Pancreas (tissue), 10 donors: Measurements from ENCODE around the gene KCNQ4. TPM values are rescaled to one million over a fixed set of nuclear protein-coding genes. Genes with fewer than 3 reads are reported as not detected.
A peak's percentile ranks its signal among the peaks of the same experiment; 100 is the strongest.

Experiments used
- ATAC-seq, 4 donors: fragments of 200-7000 bp; cut with Tn5 transposase; one replicate each; pipeline versions ENCODE4 v1.8.0 to v1.9.1; 2020; ENCODE audit warnings: mild to moderate bottlenecking in 4 of 4, moderate library complexity in 4 of 4
- DNase-seq, 6 donors: peaks; one replicate each; pipeline ENCODE4 v3.0.0-alpha.2; 2020
- FAIRE-seq: peaks from 2 replicates; lab custom pipeline; 2012; peaks lifted over from hg19 to GRCh38; lab: Jason Lieb, UNC
- H3K27ac ChIP-seq, 4 donors: fragments of 200-600 bp; sonication (generic); 1 replicate in 3 of 4; 2 replicates in 1 of 4; pipeline versions ENCODE4 v1.5.0 to v1.8.0; 2020
- H3K27me3 ChIP-seq, 4 donors: fragments of 200-600 bp; one replicate each; pipeline ENCODE4 v1.8.0; 2021
- H3K36me3 ChIP-seq, 3 donors: fragments of 200-600 bp; sonication (generic) in 1 of 3; one replicate each; pipeline versions ENCODE4 v1.5.0 to v1.8.0; 2020 to 2021
- H3K4me1 ChIP-seq, 3 donors: fragments of 200-600 bp; one replicate each; pipeline ENCODE4 v1.8.0; 2021
- H3K4me3 ChIP-seq, 4 donors: fragments of 200-600 bp; sonication (generic) in 2 of 4; one replicate each; pipeline versions ENCODE4 v1.5.0 to v1.8.0; 2020 to 2021
- H3K9me3 ChIP-seq, 4 donors: fragments of 200-600 bp; one replicate each; pipeline ENCODE4 v1.8.0; 2021
- WGBS, 2 donors: extraction: QIAGEN DNeasy Blood & Tissue Kit; methylation state at CpG; one replicate each; pipeline ENCODE4 v1.1.7; 2013; 5-methylcytosine and 5-hydroxymethylcytosine counted together
- intact Hi-C, 3 donors: fragments of 100-400 bp; cut with DNase I; formaldehyde crosslinking; loops; one replicate each; pipeline versions ENCODE4 v1.11.1 to v1.14.2; 2022
- polyA plus RNA-seq, 2 donors: library from polyadenylated mRNA; stranded (reverse); fragments of 200-250 nt; gene quantifications; one replicate each; pipeline ENCODE4 v1.2.3, GENCODE V29; 2013
- total RNA-seq, 6 donors: library from RNA; stranded (reverse); fragmentation: NEBNext Ultra II Directional in 4 of 6; extraction: Animal tissue kit (Norgen Biotek cat#: 25700) in 4 of 6; gene quantifications; one replicate each; pipeline versions ENCODE4 v1.2.1 to v1.2.4, GENCODE V29; 2021 to 2023
- TF ChIP-seq, protein P1 (sequence below), 4 donors: fragments of 200-600 bp; sonication (generic) in 3 of 4; IDR thresholded peaks; one replicate each; pipeline versions ENCODE4 v1.5.0 to v1.8.0; 2021; ENCODE audit warnings: antibody characterized with exemption in 4 of 4
- donor health status: healthy with polysubstance abuse.
- donor health status: DM: no; HTN: no; CAD: no; lungs with moderate emphysema.
- donor health status: DM: no; HTN: no; CAD: no.
- donor health status: control.
- donor health status: control.
- donor health status: Bipolar disorder and iron deficiency.
- donor health status: DM: yes; HTN: yes; CAD: no.
- donor health status: DM: no; HTN: no; CAD: no.
- donor health status: DM: no; HTN: no; CAD: no.
- donor health status: DM: yes; HTN: yes; CAD: no.

The KCNQ4 gene
- total and polyA plus RNA-seq, 8 donors, result 0.35 to 6.5 (median 1.3) TPM

DNA sequence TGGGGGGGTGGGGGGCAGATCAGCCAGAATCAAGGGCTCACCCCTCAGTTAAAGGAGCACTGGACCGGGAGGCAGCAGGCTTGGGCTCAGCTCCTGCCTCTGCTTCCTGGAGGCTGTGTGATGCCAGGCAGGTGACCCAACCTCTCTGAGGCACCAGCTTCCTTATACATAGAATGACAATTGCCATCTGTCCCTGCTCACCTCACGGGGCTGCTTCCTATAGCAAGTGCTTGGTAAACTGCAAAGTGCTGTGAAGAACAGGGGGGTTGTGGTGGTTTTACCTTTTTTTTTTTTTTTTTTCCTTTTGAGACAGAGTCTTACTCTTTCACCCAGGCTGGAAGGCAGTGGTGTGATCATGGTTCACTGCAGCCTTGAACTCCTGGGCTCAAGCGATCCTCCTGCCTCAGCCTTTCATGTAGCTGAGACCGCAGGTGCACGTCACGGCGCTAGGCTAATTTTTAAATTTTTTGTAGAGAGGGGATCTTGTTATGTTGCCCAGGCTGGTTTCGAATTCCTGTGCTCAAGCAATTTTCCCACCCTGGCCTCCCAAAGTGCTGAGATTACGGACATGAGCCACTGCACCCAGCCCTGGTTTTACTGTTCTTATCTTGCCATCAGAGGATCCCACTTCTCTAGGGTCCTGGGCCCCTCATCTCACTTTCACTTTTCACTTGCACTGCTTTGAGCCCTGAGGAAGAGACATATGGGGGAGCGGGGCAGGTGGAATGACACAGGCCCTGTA, 11.6 kb downstream of the KCNQ4 start:
- TF ChIP-seq, protein P1, sequence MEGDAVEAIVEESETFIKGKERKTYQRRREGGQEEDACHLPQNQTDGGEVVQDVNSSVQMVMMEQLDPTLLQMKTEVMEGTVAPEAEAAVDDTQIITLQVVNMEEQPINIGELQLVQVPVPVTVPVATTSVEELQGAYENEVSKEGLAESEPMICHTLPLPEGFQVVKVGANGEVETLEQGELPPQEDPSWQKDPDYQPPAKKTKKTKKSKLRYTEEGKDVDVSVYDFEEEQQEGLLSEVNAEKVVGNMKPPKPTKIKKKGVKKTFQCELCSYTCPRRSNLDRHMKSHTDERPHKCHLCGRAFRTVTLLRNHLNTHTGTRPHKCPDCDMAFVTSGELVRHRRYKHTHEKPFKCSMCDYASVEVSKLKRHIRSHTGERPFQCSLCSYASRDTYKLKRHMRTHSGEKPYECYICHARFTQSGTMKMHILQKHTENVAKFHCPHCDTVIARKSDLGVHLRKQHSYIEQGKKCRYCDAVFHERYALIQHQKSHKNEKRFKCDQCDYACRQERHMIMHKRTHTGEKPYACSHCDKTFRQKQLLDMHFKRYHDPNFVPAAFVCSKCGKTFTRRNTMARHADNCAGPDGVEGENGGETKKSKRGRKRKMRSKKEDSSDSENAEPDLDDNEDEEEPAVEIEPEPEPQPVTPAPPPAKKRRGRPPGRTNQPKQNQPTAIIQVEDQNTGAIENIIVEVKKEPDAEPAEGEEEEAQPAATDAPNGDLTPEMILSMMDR (IDR thresholded peaks at IDR 0.05), result no peak
- intact Hi-C loops, result no loop called here
- Histone ChIP-seq H3K36me3 (no peaks in the 10 kb centered on the region), H3K27me3 (no peaks in the 10 kb centered on the region), H3K27ac (peak overlapping the region in 1 of 4 donors; percentile 59), H3K4me3 (no peak overlapping the region), H3K4me1 (peaks cover 0 to 7% (median 0%) of the 10 kb centered on the region in 3 donors), H3K9me3 (no peaks in the 10 kb centered on the region)
- no peak for FAIRE-seq
- DNase-seq, result no peak
- 82 to 84% methylated on average over 10 of the region's 10 CpGs for WGBS, 2 donors
- no peak for ATAC-seq

DNA sequence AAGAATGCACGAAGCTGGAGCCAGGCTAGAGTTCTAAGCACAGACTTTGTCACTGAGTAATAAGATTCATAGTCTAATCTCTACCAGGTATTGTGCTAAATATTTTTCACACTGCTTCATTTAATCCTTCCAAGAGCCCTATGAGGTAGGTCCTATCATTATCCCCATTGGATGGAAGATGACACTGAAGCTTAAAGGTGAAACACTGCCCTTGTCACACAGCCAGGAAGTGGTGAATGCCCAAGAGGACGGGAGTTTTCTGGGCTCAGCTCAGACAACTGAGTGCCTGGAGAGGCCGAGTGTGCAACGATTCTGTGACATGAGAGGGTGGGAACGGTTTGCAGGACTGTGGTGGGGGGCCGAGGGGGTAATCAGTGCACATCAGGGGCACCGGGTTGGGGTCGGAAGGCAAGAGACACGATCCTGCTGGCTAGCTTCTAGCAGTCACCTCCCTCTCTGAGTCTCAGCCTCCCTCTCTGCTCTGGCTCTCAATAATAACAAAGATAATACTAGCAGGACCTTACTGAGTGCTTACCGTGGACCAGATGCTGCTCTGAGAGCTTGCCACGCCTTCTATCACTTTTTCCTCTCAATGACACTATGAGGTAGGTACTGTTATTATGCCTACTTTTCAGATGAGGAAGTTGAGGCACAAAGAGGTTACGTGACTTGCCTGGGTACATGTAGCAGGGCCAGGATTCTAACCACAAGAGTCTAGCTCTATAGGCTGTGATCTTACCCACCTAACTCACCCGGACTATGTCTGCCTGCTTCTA, 12.4 kb downstream of the KCNQ4 start:
- DNase-seq (no peak), ATAC-seq (no peak), FAIRE-seq (no peak)
- intact Hi-C loops, result no loop called here
- H3K4me3 ChIP-seq, result no peak overlapping the region
- 62 to 68% methylated on average over 13 of the region's 13 CpGs for WGBS, 2 donors
- H3K4me1 ChIP-seq, result peaks cover 0 to 8% (median 0%) of the 10 kb centered on the region in 3 donors
- no peaks in the 10 kb centered on the region for H3K9me3 ChIP-seq
- TF ChIP-seq, protein P1 (IDR thresholded peaks at IDR 0.05), result no peak
- H3K27ac ChIP-seq, result peak overlapping the region in 2 of 4 donors; percentile 58 to 59
- no peaks in the 10 kb centered on the region for H3K36me3 ChIP-seq
- H3K27me3 ChIP-seq, result no peaks in the 10 kb centered on the region

DNA sequence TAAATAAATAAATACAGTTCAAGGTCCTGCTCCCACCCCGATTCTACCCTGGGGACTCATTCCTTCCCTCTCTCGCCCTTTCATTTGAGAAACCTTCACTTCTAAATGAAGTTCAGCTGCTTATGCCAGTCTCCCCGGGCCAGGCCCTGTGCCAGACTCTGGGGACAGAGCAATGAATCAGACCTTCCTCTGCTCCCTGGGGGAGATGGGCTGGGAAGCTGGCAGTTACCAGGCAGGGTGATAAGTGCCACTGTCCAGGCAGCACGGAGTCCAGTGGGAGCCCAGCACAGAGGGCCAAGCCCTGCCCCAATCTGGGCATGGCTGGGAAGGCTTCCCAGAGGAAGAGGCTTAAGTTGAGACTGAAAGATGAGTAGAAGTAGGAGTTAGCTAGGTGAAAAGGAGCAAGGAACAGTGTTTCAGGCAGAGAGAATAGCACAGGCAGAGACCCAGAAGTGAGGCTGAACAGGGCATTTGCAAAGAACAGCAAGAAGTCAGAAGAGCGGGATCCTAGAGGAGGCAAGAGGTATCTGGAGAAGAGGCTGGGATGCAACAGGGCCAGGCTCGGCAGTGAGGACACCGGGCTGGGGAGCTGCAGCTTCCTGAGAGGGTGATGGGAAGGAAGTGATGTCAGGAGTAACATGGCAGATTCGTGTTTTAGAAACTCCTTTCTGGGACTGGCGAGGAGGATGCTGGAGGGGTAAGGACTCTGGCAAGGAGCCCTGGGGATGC, 13.5 kb downstream of the KCNQ4 start:
- H3K36me3 ChIP-seq, result no peaks in the 10 kb centered on the region
- intact Hi-C loops, result no loop called here
- 68 to 71% methylated on average over 9 of the region's 9 CpGs for WGBS, 2 donors
- H3K4me1 ChIP-seq, result peaks cover 9 to 15% (median 9%) of the 10 kb centered on the region in 3 donors
- H3K27me3 ChIP-seq, result no peaks in the 10 kb centered on the region
- ATAC-seq (peak; percentile 25 to 61 (median 56)), FAIRE-seq (no peak), DNase-seq (peak in 2 of 6 donors; percentile 52 to 66)
- TF ChIP-seq, protein P1 (IDR thresholded peaks at IDR 0.05), result no peak
- H3K4me3 ChIP-seq, result no peak overlapping the region
- H3K27ac ChIP-seq, result peak overlapping the region; percentile 13 to 59 (median 37)
- H3K9me3 ChIP-seq, result no peaks in the 10 kb centered on the region

DNA sequence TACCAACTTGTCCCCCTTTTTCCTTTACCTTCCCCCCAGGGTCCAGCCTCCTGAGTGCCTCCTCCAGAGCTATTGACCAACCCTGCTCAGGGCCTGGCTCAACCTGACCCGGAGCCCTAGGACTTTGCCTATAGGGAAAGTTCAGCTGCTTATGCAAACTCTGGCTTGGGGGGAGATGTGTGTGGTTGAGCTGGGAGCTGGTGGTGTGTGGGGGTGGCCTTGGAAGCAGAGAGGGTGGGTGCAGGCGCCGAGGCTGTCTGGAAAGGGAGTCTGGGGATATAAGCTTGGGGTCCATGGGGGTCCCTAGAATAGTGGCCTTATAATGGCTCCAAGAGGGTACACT, 14.1 kb downstream of the KCNQ4 start:
- TF ChIP-seq, protein P1 (IDR thresholded peaks at IDR 0.05), result no peak
- no peak for FAIRE-seq
- H3K4me3 ChIP-seq, result no peak overlapping the region

More for the DNA sequence above, 14.1 kb downstream of the KCNQ4 start:
- Histone ChIP-seq H3K36me3 (no peaks in the 10 kb centered on the region), H3K27me3 (no peaks in the 10 kb centered on the region), H3K27ac (peak overlapping the region; percentile 13 to 59 (median 48)), H3K9me3 (no peaks in the 10 kb centered on the region), H3K4me1 (peaks cover 9 to 15% (median 9%) of the 10 kb centered on the region in 3 donors)
- WGBS, 2 donors, result 81 to 87% methylated on average over 3 of the region's 3 CpGs
- no peak for ATAC-seq
- no peak for DNase-seq
- intact Hi-C loops, result no loop called here
